GM12891 (cell line): ENCODE data around the gene PRELID3B.

Source experiments
- PAX5 ChIP-seq: IDR thresholded peaks from 2 replicates; pipeline ENCODE4 v1.6.1; 2011; ENCODE audit warnings: low read length, moderate library complexity, mild to moderate bottlenecking; ENCODE audit not compliant: insufficient read depth, severe bottlenecking
- POLR2A ChIP-seq: IDR thresholded peaks from 2 replicates; pipeline ENCODE4 v1.6.1; 2011; ENCODE audit warnings: low read depth, low read length, control low read depth
- POLR2AphosphoS5 ChIP-seq: IDR thresholded peaks from 2 replicates; pipeline ENCODE4 v1.6.1; 2011; ENCODE audit warnings: low read depth, low read length, control low read depth
- POU2F2 ChIP-seq: IDR thresholded peaks from 2 replicates; pipeline ENCODE4 v1.6.1; 2011; ENCODE audit warnings: low read depth, mild to moderate bottlenecking, control low read depth, low read length, moderate library complexity
- TAF1 ChIP-seq: IDR thresholded peaks from 2 replicates; pipeline ENCODE4 v1.6.1; 2011; ENCODE audit warnings: low read depth, low read length, control low read depth

GRCh38 chr20:59028812-59029211, 13.8 kb downstream of the PRELID3B start:
- TF ChIP-seq POLR2AphosphoS5 (no peak), POLR2A (no peak), TAF1 (no peak), POU2F2 (no peak), PAX5 (no peak)
